Tongue (tissue), 2 donors: ENCODE measurements around the gene F7. TPM values are rescaled to one million over a fixed set of nuclear protein-coding genes. Genes with fewer than 3 reads are reported as not detected.
"Not testable (repeated sequence)": the region's sequence is repeated elsewhere in the genome, so short reads cannot be mapped to it uniquely, and the experiment has no call there.

ENCODE experiments used
- DNase-seq: peaks from one replicate; pipeline ENCODE4 v3.0.0-alpha.2; 2015
- total RNA-seq: library from RNA; depleted of rRNA; stranded (reverse); fragments of >200 nt; gene quantifications from one replicate; pipeline ENCODE4 v1.2.3, GENCODE V29; 2014

The F7 gene
- total RNA-seq, 1 donor from 2014 or later: 1.6 TPM

DNA sequence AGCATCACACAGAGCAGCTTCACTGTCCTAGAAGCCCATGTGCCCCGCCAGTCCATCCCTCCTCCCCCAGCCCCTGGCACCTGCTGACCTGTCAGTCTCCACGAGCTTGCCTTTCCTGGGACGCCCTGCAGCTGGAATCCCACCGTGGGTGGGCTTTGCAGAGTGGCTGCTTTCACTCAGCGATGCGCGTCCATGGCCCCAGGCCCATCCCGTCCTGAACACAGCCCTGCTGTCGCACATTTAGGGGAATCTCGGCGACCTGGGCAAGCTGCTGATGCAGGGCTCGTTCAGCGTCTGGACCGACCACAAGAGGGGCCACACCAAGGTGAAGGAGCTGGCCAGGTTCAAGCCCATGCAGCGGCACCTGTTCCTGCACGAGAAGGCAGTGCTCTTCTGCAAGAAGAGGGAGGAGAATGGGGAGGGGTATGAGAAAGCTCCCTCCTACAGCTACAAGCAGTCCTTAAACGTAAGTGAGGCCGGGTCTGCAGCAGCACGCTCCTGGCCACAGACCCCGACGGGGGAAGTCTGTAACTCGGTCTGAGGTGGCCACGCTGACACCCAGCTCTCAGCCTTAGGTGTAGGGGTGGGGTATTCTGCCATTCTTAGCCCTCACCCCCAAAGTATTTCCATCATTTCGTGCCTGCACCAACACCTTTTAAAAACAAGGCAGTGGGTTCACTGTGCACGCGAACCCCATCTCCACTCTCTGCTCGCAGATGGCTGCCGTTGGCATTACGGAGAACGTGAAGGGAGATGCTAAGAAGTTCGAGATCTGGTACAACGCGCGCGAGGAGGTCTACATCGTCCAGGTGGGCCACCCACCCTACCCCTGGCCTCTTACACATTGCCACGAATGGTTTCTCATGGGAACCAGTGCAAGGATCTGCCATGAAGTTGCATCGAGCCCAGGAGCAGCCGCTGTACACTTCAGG is 18.3 kb upstream of the F7 start:
- DNase-seq: no peak

DNA sequence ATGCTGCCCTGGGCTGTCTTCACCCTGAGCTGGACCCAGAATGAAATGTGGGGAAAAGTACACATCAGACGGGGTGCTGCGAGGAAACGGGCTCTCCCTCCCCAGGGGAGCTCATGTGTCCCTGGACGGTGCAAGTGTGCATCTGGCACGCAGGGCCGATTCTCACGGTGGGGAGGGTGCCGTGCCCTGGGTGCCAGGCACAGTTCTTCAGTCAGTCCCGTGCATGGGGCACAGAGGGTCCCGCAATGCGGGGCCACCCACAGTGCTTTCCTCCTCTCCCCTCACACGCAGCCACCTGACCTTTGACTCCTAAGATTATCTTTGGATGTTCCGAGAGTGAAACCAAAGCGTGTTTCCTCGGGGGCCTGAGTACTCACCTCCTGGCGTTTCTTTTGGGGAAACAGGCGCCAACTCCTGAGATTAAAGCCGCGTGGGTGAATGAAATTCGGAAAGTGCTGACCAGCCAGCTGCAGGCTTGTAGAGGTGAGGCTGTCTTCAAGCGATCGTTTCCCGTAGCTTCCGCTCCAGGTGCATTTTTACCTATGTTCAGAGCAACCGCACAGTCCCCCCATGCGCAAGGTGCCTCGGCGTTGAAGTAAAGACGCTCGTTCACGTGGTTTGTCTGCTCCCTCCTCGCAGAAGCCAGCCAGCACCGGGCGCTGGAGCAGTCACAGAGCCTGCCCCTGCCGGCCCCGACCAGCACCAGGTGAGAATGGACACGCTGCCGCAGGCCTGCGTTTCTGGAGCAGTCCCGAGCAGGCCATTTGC is 17.5 kb upstream of the F7 start:
- DNase-seq: no peak

DNA sequence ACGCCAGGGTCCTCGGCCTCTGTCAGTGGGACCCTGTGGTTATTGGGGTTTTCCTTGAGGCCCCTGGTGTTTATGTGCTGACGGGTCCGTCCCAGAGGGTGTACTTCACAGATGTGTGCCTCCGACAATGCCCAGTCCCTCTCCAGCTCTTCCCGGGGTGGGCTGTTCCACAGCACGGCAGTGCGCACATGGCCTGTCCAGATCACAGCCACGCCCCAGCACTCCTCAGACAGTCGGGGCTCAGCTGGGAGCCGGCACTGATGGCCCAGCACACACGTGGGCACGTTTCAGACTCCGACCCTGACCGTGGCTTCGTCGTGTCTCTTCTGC is 16.9 kb upstream of the F7 start:
- DNase-seq: no peak

DNA sequence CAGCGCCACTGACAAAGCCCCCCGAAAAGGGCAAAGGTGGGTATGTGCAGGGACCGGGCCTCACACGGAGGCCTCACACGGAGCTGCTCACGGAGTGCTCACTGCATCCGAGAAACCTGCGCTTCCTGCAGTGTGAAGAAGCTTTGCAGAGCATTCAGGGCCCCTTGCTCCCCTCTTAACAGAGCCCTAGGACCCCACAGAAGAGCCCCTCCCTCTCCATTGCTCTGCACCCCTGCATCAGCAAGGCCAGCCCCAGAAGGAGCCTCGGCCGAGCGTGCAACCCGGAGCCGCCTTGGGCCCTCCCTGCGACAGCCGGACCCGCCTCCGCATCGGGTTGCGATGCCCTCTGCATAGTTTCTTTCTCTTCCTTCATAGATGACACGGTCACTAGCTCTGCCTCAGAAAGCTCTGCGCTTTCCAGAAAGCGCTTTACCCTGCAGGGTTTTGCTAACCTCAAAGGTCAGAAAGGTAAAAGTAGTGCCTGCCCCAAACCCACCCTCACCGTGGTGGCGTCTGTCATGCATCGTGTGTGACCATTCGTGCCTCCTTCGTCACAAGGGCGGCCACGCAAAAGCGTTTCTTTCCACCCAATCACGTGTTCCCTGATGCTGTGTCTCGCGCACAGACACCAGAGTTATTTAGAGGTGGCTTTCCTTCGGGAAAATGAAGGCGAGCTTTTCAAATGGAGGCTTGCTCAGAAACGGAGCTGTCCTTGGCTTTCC is 15.7 kb upstream of the F7 start:
- DNase-seq: no peak

DNA sequence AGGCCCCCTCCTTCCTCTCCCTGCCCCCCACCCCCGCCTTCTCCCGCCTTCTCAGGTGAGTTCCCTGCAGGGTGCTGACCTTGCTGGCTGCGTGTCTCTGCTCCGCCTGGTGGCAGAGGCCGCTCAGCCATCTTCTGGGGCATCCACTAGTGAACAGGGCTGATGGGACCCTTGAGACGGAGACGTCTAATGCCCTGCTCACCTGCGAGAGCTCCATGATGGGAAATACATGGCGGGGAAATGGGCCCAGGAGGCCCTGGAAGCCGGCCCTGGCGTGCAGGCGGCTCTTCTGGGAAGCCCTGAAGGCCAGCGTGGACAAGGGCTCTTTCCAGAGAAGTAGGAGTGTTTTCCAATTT is 15.2 kb upstream of the F7 start:
- DNase-seq: no peak

DNA sequence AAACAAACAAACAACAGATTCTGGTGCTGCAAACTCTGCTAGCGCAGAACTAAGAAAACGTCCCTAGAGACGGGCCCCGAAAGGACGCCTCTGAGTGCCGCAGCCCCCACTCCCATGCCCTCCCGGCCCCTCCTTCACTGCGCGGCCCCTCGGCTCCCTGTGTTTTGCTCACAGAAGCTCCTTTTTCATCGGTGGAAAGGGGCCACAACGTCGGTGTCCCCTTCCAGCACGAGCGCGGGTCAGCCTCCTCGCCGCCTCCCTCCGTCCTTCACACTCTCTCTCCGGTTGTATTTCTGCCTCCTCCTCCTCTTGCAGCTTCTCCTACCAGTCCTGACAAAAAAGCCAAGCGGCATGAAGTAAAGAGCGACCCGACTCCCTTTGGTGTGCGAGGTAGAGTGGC is 14.8 kb upstream of the F7 start:
- DNase-seq: no peak

DNA sequence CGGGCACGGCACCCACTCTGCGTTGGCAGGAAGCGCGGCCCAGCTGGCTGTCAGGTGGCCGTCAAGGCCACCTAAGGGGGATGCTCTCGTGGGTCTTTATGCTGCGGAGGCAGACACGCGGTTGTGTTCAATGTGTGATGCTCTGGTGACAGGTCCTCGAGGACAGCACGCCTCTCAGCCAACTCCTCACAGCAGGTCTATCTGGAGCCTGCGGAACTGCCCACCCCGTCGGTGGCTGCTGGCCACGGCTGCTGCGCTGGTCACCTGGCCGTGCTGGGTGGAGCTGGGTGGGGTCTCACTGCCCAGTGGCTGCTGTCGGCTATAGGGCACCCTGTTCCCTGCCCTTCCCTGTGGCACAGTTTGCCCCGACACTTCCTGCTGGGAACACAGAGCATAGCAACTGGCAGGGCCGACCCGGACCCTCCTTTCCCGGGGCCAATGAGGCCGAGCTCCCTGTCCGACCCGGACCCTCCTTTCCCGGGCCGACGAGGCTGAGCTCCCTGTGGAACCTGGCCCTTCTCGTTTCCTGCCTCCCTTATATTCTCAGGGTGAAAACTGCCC is 14.3 kb upstream of the F7 start:
- DNase-seq: no peak

DNA sequence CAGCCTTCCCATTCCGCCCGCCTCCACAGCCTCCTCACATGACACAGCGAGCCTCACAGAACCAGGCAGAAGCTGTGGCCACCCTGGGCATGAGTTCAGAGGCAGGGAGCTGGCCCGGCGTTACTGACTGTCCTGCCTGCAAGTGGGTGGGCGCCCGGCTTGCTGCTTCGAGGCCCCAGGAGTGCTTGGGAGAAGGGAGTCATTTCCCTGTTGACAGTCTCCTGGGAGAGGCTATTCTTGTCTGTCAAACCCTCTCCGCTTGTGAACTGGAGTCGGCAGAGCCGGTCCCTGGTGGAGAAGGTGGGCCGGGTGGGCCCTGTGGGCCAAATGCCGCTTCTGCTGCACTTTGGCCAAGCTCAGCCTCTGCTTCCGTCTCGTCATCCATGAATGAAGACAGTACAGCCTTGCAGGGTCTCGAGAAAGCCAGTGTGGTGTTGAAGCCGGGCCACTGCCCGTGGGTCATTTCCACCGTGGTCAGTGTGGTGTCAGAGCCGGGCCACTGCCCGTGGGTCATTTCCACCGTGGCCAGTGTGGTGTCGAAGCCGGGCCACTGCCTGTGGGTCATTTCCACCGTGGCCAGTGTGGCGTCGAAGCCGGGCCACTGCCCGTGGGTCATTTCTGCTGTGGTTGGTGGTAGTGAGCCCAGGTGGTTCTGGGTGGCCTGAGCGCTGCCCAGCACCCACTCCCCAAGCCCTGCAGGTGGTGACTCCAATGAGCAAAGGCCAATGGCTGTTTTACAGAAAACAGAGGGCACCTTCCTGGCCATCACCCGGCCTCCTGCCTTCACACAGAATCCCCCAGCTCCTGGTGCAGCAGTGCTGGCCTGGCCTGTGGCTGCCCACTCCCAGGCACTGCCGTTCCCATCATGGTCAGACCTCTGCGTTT is 13.5 kb upstream of the F7 start:
- DNase-seq: no peak

DNA sequence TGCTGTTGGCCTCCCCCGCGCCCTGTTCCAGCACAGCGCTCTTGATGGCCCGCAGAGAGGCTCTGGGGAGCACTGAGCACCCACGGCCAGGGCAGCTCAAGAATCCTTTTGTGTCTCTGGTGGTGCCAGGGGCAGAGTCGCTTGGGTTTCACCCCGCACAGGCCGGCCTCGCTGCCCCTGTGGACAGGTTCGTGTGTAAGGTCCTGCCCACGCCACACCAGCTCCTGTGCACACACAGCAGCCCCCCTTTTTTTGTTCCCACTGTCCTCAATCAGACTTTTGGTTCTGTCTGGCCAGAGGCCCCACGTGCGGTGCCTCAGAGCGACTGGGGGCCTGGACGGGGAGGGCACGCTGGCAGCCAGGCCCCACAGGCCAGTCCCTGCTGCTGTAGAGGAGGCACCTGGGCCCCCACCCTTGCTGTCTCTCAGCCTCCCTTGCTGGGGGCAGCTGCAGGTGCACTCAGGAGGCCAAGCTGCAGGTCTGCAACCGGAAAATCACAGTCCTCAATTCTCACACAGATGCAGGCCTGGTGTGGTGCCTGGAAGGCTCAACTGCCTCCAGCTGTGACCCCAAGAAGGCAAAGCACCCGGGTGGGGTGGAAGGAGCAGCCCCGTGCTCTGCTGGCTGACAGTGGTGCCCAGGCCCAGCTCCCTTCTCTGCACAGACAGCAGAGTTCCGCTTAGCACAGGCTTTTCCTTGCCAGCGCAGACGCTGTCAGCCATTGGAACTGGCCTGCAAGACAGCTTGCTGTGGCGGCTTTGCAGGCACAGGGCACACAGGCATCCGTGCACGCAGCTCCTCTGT is 12.6 kb upstream of the F7 start:
- DNase-seq: no peak

DNA sequence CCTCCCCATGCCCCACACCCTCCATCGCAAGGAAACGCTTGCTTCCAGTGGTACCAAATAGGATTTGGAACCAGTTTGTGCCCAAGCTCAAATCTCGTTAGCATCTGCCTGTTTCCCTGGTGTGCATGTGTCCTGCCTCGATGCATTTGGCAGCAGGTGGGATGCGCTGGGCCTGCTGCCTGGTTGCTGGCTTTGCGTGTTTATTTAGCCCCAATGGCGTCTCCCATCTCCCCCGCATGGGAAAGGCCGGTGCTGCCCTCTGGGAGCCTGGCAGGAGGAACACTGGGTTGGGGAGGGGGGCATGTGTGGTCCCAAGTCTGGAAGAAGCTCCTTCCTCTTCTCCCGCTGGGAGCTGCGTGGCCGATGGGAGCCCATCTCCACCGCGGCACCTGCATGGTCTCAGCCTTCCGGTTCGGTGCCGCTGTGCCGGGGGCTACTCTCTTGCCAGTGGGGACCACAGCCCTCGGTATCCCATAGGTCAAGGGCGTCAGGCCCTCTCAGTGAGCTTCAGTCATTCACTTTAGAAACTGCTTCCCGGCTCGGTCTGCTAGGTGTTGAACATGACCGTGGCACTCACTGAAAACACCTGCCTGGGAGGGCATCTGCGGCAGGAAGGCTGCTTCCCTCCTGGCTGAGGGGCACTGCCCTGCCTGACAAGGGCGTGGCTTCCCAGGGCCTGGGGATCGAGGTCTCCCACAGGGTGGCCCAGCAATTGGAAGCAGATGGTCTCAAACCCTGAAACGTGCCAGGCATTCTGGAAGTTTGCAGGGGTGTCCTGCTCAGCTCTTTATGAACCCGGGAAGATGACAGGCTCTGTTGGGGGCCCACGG is 11.8 kb upstream of the F7 start:
- DNase-seq: no peak

DNA sequence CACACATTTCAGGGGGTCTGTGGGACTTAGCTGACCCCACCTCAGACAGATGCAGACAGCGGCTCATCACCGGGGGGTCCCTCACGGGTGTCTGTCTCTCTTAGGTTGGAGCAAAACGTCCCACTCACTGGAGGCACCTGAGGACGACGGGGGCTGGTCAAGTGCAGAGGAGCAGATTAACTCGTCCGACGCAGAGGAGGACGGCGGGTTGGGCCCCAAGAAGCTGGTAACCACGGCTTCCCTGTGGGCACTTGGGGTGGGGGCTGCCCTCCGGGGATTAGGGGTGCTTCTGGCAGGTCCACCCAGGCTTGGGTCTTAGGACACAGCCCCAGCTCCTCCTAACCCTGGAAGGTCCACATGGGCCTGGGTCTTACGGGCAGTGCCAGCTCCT is 11.2 kb upstream of the F7 start:
- no peak for DNase-seq

DNA sequence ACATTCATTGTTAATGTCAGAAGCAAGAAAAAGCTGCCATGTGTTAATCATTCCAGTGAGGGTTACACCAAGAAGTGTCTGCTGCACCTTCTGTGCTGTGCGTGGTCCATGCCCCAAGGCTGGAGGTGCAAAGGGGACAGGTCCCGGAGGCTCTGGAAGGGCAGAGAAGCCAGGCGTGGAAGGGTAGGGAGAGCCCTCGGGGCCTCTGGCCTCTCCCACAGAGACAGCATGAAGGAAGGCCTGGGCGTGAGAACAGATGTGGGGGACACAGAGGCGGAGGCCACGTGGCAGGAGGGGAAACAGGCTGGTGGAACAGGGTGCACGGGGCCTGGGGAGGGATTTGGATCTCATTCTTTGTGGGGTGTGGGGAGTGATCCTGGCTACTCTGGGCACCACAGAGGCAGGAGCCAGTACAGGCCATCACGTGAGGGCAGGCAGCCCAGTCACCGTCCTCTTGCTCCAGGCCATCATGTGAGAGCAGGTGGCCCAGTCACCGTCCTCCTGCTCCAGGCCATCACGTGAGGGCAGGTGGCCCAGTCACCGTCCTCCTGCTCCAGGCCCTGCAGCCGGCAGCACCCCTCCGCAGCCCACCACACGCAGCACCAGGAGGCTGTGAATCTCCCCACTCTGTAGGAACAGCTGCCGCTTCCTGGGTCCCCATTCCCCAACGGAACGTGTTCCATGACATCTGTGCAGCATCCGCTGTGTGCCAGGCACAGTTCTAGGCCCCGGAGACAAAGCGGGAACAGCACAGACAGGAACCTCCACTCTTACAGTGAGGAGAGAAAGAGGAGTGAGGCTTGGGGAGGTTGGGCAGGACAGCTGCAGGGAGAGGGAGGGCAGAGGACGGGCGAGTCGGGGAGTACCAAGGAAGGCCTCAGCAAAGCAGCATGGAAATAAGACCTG is 10.2 kb upstream of the F7 start:
- no peak for DNase-seq

DNA sequence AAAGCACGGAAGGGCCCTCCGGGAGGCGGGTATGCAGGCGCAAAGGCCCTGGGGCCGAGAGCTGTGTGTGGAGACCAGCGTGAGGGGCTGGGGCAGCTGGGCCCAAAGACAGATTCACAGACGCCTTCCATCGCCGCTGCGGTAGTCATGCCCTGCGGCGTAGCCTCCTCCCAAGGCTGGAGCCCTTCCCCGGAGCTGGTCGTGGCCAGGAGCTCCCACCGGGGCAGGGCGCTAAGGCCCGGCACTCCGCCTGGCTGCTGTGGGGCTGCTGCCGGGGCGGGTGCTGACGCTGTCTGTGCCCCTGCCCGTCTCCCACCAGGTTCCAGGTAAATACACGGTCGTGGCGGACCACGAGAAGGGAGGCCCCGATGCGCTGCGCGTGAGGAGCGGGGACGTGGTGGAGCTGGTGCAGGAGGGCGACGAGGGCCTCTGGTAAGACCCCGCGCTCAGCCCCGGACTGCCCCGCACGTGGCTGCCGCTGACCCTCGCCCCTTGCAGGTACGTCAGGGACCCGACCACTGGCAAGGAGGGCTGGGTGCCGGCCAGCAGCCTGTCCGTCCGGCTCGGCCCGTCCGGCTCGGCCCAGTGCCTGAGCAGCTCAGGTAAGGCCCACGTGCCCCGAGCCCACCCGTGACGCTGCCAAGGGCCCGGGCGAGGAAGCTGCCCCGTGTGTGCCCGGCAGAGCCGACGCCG is 9.4 kb upstream of the F7 start:
- no peak for DNase-seq

DNA sequence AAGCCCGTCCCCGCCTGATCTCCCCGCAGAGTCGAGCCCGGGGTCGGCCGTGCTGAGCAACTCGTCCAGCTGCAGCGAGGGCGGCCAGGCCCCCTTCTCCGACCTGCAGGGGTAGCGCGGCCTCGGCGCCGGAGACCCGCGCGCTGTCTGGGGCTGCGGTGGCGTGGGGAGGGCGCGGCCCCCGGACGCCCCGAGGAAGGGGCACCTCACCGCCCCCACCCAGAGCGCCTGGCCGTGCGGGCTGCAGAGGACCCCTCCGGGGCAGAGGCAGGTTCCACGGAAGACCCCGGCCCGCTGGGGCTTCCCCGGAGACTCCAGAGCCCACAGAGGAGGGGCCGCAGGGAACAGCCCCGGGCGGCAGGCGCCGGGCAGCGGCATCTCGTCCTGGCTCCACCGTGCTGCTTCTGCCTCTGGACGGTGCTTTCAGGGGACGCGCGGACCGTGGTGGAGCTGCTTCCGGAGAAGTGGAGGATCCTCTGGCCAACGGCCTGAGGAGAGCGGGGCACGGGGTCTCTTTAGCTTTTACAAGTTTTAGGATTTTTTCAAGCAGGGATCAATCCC is 8.8 kb upstream of the F7 start:
- no peak for DNase-seq

DNA sequence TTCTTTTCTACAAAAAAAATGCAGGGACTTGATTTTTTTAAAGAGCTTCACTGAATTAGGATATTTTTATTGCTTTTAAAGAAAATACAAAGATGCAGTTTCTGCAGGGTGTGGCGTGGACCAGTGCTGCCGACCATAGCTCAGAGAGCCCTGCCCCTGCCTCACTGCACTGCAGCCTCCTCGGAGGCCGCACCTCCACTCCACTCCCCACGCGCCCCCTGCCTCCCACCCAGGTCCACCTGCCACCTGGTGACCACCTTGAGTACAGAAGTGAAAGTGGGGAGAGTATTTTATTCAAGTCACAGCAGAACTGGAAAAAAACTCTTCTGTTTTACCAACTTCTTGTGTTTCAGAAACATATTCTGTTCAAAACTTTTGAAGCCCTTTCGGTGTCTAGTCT is 7.9 kb upstream of the F7 start:
- DNase-seq: no peak

DNA sequence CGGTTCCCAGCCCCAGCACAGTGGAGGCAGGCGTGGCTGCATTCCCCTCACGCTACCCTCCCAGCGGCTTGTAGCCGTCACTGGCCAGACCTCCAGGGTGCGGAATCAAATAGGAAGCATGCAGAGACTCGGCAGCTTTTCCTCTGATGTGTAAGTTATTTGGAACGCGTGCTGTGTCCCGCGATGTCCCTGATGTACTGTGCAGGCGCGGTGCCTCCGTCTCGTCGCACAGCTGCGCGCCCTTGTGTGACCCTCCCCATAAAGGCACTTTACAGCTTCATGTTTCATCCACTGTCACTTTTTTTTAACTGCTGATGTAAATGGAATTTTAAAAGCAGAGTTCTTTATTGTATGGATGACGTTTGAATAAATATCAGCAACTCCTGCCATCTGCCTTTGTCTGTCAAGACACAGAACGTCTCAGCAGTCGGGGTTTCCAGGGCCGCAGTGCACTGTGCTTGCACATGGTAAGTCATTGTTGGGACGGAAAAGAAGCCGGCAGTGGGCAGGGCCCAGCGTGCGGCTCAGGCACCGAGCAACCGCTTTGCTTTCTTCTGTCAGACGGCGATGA is 7.3 kb upstream of the F7 start:
- peak; percentile 95 for DNase-seq

DNA sequence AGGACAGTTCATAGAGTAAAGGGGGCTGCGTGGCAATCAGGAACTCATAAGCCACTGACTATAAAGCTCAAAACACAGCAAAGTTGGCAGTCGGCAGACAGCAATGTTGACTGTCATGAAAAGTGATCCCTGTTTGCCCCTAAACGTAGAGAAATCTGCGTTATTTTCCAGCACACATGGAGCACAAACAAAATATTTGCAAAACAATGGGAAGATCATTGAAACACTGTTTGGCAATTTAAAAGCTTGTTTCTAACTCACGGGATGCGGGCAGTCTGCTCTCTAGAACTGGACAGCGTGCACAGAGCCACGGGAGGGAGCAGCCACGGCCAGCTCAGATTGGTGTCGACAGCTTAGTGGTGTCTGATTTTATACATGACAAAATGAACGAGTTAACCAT is 6.4 kb upstream of the F7 start:
- DNase-seq: no peak

DNA sequence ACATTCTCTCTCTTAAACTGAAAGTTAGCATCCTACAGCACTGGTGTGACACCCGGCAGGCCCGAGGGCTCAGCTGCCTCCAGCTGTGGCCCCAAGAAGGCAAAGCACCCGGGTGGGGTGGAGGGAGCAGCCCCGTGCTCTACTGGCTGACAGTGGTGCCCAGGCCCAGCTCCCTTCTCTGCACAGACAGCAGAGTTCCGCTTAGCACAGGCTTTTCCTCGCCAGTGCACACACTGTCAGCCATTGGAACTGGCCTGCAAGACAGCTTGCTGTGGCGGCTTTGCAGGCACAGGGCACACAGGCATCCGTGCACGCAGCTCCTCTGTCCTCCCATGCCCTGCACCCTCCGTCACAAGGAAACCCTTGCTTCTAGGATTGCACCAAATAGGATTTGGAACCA is 3.3 kb upstream of the F7 start:
- DNase-seq: not testable (repeated sequence)
